Osteoblast (primary cell): ENCODE data around the gene HEYL. TPM values are rescaled to one million over a fixed set of nuclear protein-coding genes. Genes with fewer than 3 reads are reported as not detected.

ENCODE experiments used
- DNase-seq: peaks from one replicate; pipeline ENCODE4 v3.0.0; 2011; ENCODE audit warnings: low spot score, mixed read lengths; ENCODE audit not compliant: insufficient read length; ENCODE audit errors: missing footprints
- H2AFZ ChIP-seq: 2 replicates; pipeline ENCODE4 v1.6.0; 2011; ENCODE audit warnings: mild to moderate bottlenecking, low read length
- H3K27ac ChIP-seq: 2 replicates; pipeline ENCODE4 v1.5.1; 2011; ENCODE audit warnings: mild to moderate bottlenecking, low read depth, low read length, moderate library complexity
- H3K27me3 ChIP-seq: 2 replicates; pipeline ENCODE4 v1.6.0; 2012; ENCODE audit warnings: mild to moderate bottlenecking, control low read depth, inconsistent platforms, low read length, moderate library complexity; ENCODE audit not compliant: insufficient read depth
- H3K36me3 ChIP-seq: 2 replicates; pipeline ENCODE4 v1.5.1; 2011; ENCODE audit warnings: mild to moderate bottlenecking, low read length, control low read depth, moderate library complexity; ENCODE audit not compliant: insufficient read depth
- H3K4me1 ChIP-seq: 2 replicates; pipeline ENCODE4 v1.5.1; 2011; ENCODE audit warnings: mild to moderate bottlenecking, low read length, control low read depth, moderate library complexity; ENCODE audit not compliant: insufficient read depth
- H3K4me2 ChIP-seq: 2 replicates; pipeline ENCODE4 v1.6.0; 2011; ENCODE audit warnings: mild to moderate bottlenecking, low read length; ENCODE audit not compliant: insufficient read depth
- H3K4me3 ChIP-seq: fragments of 200-600 bp; sonication (generic); 3 replicates; pipeline ENCODE4 v1.5.1; 2012; ENCODE audit warnings: mild to moderate bottlenecking, low read length, inconsistent platforms; ENCODE audit not compliant: insufficient read depth
- H3K79me2 ChIP-seq: 2 replicates; pipeline ENCODE4 v1.6.0; 2012; ENCODE audit warnings: mild to moderate bottlenecking, low read length, control low read depth, inconsistent platforms; ENCODE audit not compliant: insufficient read depth
- H3K9me3 ChIP-seq: 2 replicates; pipeline ENCODE4 v1.5.1; 2011; ENCODE audit warnings: low read depth, low read length, control low read depth
- H4K20me1 ChIP-seq: 2 replicates; pipeline ENCODE4 v1.6.0; 2012; ENCODE audit warnings: mild to moderate bottlenecking, low read length, control low read depth; ENCODE audit not compliant: insufficient read depth
- CTCF ChIP-seq: IDR thresholded peaks from 2 replicates; pipeline ENCODE4 v1.5.1; 2011; ENCODE audit warnings: mild to moderate bottlenecking, low read depth, low read length, moderate library complexity; ENCODE audit errors: extremely low read depth
- total RNA-seq: library from RNA; depleted of rRNA; stranded (reverse); fragments of >200 nt; gene quantifications from 2 replicates; pipeline ENCODE4 v1.2.3, GENCODE V29; 2012

HEYL gene
- total RNA-seq, 1 donor = under 0.01 TPM

- Histone ChIP-seq H3K9me3 (no peaks in the 10 kb centered on the region), H3K79me2 (no peaks in the 10 kb centered on the region), H4K20me1 (no peaks in the 10 kb centered on the region), H3K4me1 (peaks cover 11% of the 10 kb centered on the region), H3K4me3 (peak overlapping the region; percentile 61), H3K27me3 (peaks cover 44% of the 10 kb centered on the region), H2AFZ (no peak overlapping the region), H3K36me3 (no peaks in the 10 kb centered on the region), H3K4me2 (peak overlapping the region; percentile 79), H3K27ac (no peak overlapping the region)
- TF ChIP-seq CTCF = peak; percentile 43
- DNase-seq = no peak
These were observed 33.1 kb upstream of the HEYL start for GRCh38 chr1:39672551-39672947.

DNA sequence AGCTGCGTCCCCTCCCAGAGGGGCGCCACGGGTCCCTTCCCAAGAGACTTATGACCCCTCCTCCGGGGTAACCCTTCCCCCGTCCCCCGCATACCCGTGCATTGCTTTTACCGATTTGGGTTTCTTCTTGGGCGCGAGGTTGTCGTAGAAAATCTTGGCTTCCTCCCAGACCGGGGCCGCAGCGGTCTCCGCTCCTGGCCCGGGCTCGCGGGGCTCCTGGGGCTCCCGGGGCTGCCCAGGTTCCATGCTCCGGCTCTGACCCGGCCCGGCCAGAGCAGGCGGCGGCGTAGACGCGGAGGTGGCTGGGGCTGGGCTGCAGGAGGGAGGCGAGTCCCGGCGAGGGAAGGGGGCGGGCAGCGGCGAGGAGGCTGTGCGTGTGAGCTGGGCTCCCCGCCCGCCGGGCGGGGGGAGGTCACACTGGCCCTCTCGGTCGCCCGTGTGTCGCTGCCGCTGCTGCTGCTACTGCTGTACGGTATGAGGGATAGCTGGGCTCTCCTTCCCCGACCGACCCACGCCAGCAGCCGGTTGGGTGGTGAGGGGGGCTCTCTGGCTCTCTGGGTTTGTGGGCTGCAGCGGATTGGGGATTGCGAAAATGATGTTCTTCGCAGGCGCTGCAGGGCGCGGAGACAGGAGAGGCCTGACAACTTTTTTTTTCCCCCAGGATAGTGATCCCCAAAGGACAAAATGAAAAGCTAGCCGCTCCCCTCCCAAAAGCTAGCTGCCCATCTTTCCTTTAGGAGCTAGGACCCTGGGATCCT, 32.5 kb upstream of the HEYL start, which contains the start of gene NT5C1A:
TSS of gene NT5C1A (minus strand) at position 315 of the 758 bp plus-strand sequence. CDS start at position 246, 69 bp downstream.
- no peaks in the 10 kb centered on the region for H3K9me3 ChIP-seq
- H4K20me1 ChIP-seq = no peaks in the 10 kb centered on the region
- H3K27ac ChIP-seq = no peak within 1 kb of the TSS
- no peaks in the 10 kb centered on the region for H3K79me2 ChIP-seq
- peak within 1 kb of the TSS; percentile 79 for H3K4me2 ChIP-seq
- no peaks in the 10 kb centered on the region for H3K36me3 ChIP-seq
- H3K27me3 ChIP-seq = peaks cover 47% of the 10 kb centered on the region
- peaks cover 11% of the 10 kb centered on the region for H3K4me1 ChIP-seq
- no peak for TF ChIP-seq CTCF
- H2AFZ ChIP-seq = peak within 1 kb of the TSS; percentile 31
- peak; percentile 91 for DNase-seq
- H3K4me3 ChIP-seq = peak within 1 kb of the TSS; percentile 61

- no peak overlapping the region for H2AFZ ChIP-seq
- H3K79me2 ChIP-seq = no peaks in the 10 kb centered on the region
- H3K9me3 ChIP-seq = no peaks in the 10 kb centered on the region
- no peaks in the 10 kb centered on the region for H4K20me1 ChIP-seq
- peaks cover 11% of the 10 kb centered on the region for H3K4me1 ChIP-seq
- H3K27ac ChIP-seq = no peak overlapping the region
- DNase-seq = no peak
- peak overlapping the region; percentile 61 for H3K4me3 ChIP-seq
- H3K27me3 ChIP-seq = peaks cover 51% of the 10 kb centered on the region
- peak overlapping the region; percentile 79 for H3K4me2 ChIP-seq
- no peaks in the 10 kb centered on the region for H3K36me3 ChIP-seq
- no peak for TF ChIP-seq CTCF
These were observed 32.0 kb upstream of the HEYL start for GRCh38 chr1:39671433-39671792.

- Histone ChIP-seq H3K27ac (no peak overlapping the region), H3K27me3 (peaks cover 51% of the 10 kb centered on the region), H3K79me2 (no peaks in the 10 kb centered on the region), H3K36me3 (no peaks in the 10 kb centered on the region), H3K4me1 (peaks cover 11% of the 10 kb centered on the region), H4K20me1 (no peaks in the 10 kb centered on the region), H3K9me3 (no peaks in the 10 kb centered on the region), H3K4me3 (no peak overlapping the region), H3K4me2 (no peak overlapping the region), H2AFZ (no peak overlapping the region)
- DNase-seq = no peak
- no peak for TF ChIP-seq CTCF
These were observed 31.2 kb upstream of the HEYL start for GRCh38 chr1:39670689-39671088.
